Erythroblast (primary cell): Measurements from ENCODE around the gene ATP13A2.

Source experiments
- GATA1 ChIP-seq: IDR thresholded peaks from 2 replicates; pipeline ENCODE4 v1.6.1; 2011; ENCODE audit warnings: low read depth, mild to moderate bottlenecking, control low read depth, low read length, moderate library complexity
- POLR2A ChIP-seq: IDR thresholded peaks from 2 replicates; pipeline ENCODE4 v1.6.1; 2011; ENCODE audit warnings: mild to moderate bottlenecking, low read length

DNA sequence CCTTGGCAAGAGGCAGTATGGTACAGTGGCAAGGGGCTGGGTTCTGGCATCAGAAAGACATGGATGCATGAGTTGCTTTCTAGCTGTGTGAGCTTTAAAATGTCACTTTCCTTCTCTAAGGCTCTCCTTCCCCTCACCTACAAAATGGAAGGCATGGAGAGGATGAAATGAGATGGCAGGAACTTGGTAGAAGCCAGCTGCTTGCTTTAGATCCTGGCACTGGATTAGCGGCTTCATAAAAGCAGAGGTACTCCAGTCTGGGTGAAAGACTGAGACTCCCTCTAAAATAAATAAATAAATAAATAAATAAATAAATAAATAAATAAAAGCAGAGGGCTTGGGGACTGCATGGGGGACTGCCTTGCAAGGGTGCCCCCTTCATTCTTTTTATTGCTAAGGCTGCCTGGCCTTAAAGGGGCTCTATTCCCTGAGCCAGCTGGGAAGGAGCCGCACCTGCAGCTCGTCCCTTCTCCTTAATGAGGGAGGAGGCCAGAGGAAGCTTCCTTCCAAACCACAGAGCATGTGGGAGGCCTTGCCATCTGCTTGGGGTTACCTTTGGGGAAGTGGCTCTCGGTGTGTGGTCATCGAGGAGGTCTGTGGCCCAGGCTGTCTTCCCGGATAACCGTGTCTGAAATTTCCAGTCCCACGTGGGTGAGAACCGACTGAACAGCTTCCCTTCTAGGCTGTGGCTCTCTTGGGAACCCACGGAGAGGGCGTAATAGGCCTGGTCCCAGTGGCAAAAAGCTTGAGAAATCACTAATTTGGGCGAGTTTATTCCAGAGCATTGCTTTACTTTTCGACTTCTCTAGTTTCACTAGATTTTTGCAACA, 2.0 kb upstream of the ATP13A2 start:
- TF ChIP-seq POLR2A (no peak), GATA1 (no peak)
